ENCODE measurements around the gene KCTD17.

KCTD17 gene

GRCh38 chr22:37051391-37052385, at the start of gene KCTD17:
KCTD17 (plus strand) TSS chr22:37051742; CDS start chr22:37051761, 19 bp downstream.
- FAIRE-seq: no peak

GRCh38 chr22:37001826-37002225, 49.7 kb upstream of the KCTD17 start:
- no peak for FAIRE-seq

GRCh38 chr22:37002633-37003032, 48.9 kb upstream of the KCTD17 start:
- FAIRE-seq: no peak

GRCh38 chr22:37007651-37008050, 43.9 kb upstream of the KCTD17 start:
- FAIRE-seq: no peak

DNA sequence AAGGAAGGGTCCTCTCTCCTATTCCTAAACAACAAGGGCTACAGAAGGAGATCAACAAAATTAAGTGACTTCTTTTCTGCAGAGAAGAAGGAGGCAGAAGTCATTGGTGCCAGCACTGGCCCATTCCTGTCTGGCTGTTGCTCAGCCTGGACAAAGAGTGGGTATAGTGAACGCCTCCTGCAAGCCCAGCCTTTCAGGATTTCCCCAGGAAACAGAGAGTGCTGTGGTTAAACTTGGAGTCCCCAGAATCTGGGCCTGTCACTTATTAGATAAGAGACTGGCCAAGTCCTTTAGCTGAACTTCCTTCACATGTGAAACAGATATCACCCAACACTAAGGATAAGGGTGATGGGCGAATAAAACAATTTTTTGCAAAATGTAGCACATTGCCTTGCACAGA, 43.2 kb upstream of the KCTD17 start:
- no peak for FAIRE-seq

- FAIRE-seq: no peak
Measured at GRCh38 chr22:37009490-37009889, 42.1 kb upstream of the KCTD17 start.

GRCh38 chr22:37010174-37010573, 41.4 kb upstream of the KCTD17 start:
- FAIRE-seq: no peak

GRCh38 chr22:37010976-37011375, 40.6 kb upstream of the KCTD17 start:
- no peak for FAIRE-seq

GRCh38 chr22:37011472-37011871, 40.1 kb upstream of the KCTD17 start:
- FAIRE-seq: no peak

DNA sequence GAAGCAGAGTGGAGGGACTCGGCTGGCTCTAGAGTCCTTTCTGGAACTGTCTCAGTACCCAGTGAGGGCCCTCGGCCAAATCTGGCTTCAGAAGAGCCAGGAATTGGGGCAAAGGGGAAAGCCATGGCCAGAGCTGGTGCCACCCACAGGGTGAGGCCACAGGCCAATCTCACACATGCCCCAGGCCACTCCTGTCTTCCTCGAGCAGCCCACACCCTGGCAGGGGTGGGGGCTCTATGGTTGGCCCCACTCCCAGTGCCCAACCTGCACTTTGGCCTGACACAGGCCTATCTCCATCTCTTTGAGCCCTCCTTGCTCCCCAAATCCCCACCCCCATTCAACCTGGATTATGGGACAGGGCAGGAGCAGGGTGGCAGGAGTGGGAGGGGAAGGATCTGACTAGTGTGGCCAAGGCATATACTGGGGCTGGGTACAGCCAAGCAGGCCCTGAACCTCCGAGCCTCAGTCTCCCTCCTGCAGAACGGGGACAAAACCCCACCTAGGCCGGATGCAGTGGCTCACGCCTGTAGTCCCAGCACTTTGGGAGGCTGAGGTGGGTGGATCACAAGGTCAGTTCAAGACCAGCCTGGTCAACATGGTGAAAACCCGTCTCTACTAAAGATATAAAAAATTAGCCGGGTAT, 39.2 kb upstream of the KCTD17 start:
- no peak for FAIRE-seq

GRCh38 chr22:37012956-37013355, 38.6 kb upstream of the KCTD17 start:
- no peak for FAIRE-seq

GRCh38 chr22:37014415-37014806, 37.1 kb upstream of the KCTD17 start:
- FAIRE-seq: no peak

DNA sequence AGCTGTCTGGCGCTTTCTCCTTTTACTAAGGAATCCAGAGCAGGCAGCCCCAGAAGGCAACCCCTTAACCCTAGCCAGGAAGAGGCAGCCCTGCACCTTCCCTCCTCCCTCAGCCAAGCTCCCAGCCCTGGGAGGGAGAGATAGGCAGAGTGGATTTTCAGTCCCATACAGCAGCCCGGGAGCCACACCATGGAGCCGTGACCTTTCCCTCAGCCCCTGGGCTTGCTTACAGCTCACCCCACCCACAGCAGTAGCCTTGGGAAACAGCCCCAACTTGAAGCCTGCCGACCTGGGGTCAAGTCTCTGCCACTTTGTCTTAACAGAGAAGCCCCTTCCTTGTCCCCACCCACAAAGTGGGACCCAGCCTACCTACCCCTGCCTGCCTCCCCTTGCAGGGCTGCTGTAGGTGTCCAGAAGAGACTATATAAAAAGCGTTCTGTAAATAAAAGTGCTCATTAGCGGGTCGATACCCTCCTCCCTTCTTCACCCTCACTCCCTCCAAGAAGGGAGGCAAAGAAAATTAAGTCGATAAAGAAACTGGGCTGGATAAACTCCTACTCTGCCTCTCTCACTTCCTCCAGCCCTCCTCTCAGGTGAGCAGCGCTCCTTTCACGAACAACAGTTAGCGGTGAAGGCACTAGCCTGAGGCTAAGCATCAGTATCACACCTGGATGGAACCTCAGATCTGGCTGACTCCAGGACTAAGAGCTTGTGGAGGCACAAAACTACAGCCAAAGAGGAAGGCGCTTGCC, 36.5 kb upstream of the KCTD17 start:
- FAIRE-seq: no peak

DNA sequence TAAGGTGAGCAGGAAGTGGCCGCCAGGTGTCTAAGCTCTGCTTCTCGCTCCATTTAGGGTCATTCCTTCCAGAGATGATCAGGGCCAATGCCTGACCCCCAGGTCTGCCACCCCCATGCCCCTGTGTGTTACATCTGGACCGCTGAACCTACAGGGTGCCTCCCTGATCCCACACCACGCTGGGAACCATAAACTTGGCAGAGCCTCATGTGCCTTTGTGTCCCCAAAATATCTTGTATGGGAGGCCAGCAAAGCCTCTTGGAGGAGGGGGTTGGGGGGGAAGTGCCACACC, 36.0 kb upstream of the KCTD17 start:
- FAIRE-seq: no peak

GRCh38 chr22:37016134-37016910, 35.2 kb upstream of the KCTD17 start:
- no peak for FAIRE-seq

DNA sequence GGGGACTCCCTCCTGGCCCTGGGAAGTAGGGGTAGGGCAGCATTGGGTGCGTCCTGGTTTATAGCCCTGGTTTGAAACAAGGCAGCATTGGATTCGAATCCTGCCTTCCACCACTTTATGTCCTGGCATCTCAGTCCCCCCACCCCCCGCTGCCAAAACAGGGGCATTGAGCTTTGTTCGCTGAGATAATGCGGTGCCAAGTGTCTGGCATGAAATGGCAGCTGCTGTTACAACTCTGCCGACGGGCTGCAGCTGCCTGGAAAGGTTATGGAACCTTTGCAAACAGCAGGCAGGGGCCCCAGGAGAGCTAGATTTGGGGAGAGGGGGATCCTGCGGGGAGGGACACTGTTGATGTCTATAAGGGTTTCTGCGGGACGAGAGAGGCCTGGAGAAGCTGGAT, 34.2 kb upstream of the KCTD17 start:
- no peak for FAIRE-seq

GRCh38 chr22:37018086-37018814, 33.3 kb upstream of the KCTD17 start:
- no peak for FAIRE-seq

DNA sequence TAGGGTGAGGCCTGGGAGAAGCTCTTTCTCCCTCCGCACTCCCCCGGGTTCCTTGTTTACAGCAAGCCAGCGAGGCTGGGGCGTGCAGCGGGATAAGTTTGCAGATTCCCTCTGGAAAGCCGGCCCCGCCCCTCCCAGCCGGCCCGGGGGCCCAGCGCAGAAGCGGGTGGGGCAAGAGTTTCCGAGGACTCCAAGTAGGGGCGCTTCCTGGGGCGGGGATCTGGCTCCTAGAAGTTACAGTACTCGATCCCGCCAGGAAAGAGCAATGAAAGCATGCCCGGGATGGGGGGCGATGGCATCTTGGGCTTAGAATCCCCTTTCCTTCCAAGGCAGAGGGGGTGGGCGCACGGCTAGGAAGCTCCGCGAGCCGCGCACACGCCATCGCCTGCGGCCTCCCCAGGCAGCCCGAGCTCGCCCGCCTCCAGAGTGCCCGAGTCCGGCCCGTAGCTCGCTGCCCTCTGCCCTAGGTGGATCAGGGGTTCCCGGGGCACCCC, 32.7 kb upstream of the KCTD17 start:
- FAIRE-seq: no peak

GRCh38 chr22:37019309-37020191, 32.0 kb upstream of the KCTD17 start, which contains the start of the genes MPST and TST:
MPST (plus strand) TSS chr22:37019742; CDS start chr22:37019837, 95 bp downstream.
TST (minus strand) TSS chr22:37019447; CDS start chr22:37018732, 715 bp downstream.
- FAIRE-seq: no peak

DNA sequence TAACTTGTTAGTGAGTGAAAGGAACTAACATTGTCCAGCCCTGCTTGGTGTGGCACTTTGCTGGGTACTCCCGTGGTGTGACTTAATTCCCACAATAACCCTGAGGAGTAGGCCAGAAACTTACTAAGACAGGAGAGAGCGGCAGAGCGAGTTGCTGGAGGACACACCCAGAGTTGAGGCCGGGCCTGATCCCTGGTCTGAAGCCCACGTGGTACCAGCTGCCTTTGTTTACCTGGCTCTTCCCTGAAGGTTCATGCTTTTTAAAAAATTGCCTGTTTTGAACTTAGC, 31.4 kb upstream of the KCTD17 start:
- no peak for FAIRE-seq

DNA sequence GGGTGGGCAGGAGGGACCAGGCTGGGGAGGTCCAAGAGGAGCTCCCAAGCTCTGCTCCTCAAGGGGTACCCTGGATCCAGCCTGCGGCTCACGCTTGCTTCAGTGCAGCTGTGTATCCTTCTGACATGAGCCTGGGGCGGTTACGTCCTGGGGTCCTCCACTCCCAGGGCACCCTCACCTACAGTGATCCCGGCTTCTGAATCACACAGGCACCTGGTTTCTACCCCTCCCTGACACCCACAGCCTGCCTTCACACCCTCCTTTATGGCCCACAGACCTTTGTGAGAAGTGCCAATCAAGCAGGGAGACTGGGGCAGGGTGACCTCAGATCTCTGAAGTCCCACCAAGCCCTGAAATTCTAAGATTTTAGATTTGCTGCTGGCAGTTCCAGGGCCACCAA, 30.5 kb upstream of the KCTD17 start:
- FAIRE-seq: no peak
